Esophagus muscularis mucosa (tissue), 4 donors: ENCODE data around the gene PEAR1. TPM values are rescaled to one million over a fixed set of nuclear protein-coding genes. Genes with fewer than 3 reads are reported as not detected.

ENCODE experiments used
- DNase-seq: peaks from one replicate; pipeline ENCODE4 v3.0.0-alpha.2; 2017; ENCODE audit errors: extremely low spot score
- H3K27ac ChIP-seq, 4 donors: fragments of 200-600 bp; sonication (generic); replicated peaks in 1 of 4; 1 replicate in 3 of 4; 2 replicates in 1 of 4; pipeline ENCODE4 v1.5.1; 2016 to 2019; ENCODE audit warnings: mild to moderate bottlenecking in 1 of 4
- H3K27me3 ChIP-seq, 4 donors: fragments of 200-600 bp; sonication (generic); one replicate each; pipeline versions ENCODE4 v1.5.1 to v1.6.0; 2016 to 2019
- H3K36me3 ChIP-seq, 4 donors: fragments of 200-600 bp; sonication (generic); one replicate each; pipeline ENCODE4 v1.5.1; 2016 to 2019
- H3K4me1 ChIP-seq, 4 donors: fragments of 200-600 bp; sonication (generic); one replicate each; pipeline ENCODE4 v1.5.1; 2016 to 2019
- H3K4me3 ChIP-seq, 4 donors: fragments of 200-600 bp; sonication (generic); 1 replicate in 2 of 4; 2 replicates in 2 of 4; pipeline ENCODE4 v1.5.1; 2016 to 2019; ENCODE audit warnings: mild to moderate bottlenecking in 4 of 4, moderate library complexity in 1 of 4
- H3K9me3 ChIP-seq, 4 donors: fragments of 200-600 bp; sonication (generic); 1 replicate in 3 of 4; 2 replicates in 1 of 4; pipeline ENCODE4 v1.5.1; 2016 to 2019
- CTCF ChIP-seq, 3 experiments: fragments of 200-600 bp in 2 of 3; fragments of 450-650 bp in 1 of 3; sonication (generic) in 2 of 3; IDR thresholded peaks; one replicate each; pipeline ENCODE4 v1.5.1; 2017 to 2019; ENCODE audit warnings: antibody characterized with exemption in 3 of 3, mild to moderate bottlenecking in 2 of 3, moderate library complexity in 1 of 3
- EP300 ChIP-seq: sonication (generic); formaldehyde crosslinking; IDR thresholded peaks from one replicate; pipeline ENCODE4 v1.6.1; 2017; ENCODE audit warnings: antibody characterized with exemption
- POLR2A ChIP-seq: fragments of 450-650 bp; IDR thresholded peaks from one replicate; pipeline ENCODE4 v1.6.1; 2017; ENCODE audit warnings: antibody characterized with exemption, moderate library complexity, mild to moderate bottlenecking, low read depth
- POLR2AphosphoS5 ChIP-seq, 2 donors: sonication (generic); formaldehyde crosslinking; IDR thresholded peaks; one replicate each; pipeline ENCODE4 v1.6.1; 2017; ENCODE audit warnings: antibody characterized with exemption in 2 of 2
- WGBS: methylation state at CpG from one replicate; pipeline ENCODE4 v1.1.5; 2018; 5-methylcytosine and 5-hydroxymethylcytosine counted together
- intact Hi-C: fragments of 100-400 bp; cut with DNase I; formaldehyde crosslinking; loops from one replicate; pipeline ENCODE4 v1.15.1; 2023
- total RNA-seq, 4 donors: library from RNA; depleted of rRNA; stranded (reverse); fragments of >200 nt; gene quantifications; one replicate each; pipeline versions ENCODE4 v1.1.0 to v1.2.1, GENCODE V29; 2016

The PEAR1 gene
- total RNA-seq, 4 donors from 2014 or later, result 6.1 to 13.6 (median 10.9) TPM

- H3K27ac ChIP-seq, result no peak overlapping the region
- 66% methylated on average over 3 of the region's 3 CpGs for WGBS
- no peaks in the 10 kb centered on the region for H3K27me3 ChIP-seq
- intact Hi-C loops, result no loop called here
- H3K9me3 ChIP-seq, result no peaks in the 10 kb centered on the region
- H3K36me3 ChIP-seq, result peaks cover 67 to 99% (median 91%) of the 10 kb centered on the region in 4 donors
- H3K4me1 ChIP-seq, result no peaks in the 10 kb centered on the region
- H3K4me3 ChIP-seq, result no peak overlapping the region
- no peak for DNase-seq
- TF ChIP-seq POLR2A (no peak), POLR2AphosphoS5 (IDR thresholded peaks at IDR 0.05) (no peak), EP300 (no peak), CTCF (IDR thresholded peaks at IDR 0.05) (no peak)
These were observed 64.1 kb downstream of the PEAR1 start for GRCh38 chr1:156957634-156958033.

GRCh38 chr1:156958247-156958714 lies 64.8 kb downstream of the PEAR1 start:
- H3K36me3 ChIP-seq, result peaks cover 72 to 99% (median 91%) of the 10 kb centered on the region in 4 donors
- H3K4me3 ChIP-seq, result no peak overlapping the region
- no peaks in the 10 kb centered on the region for H3K9me3 ChIP-seq
- DNase-seq, result no peak
- no peaks in the 10 kb centered on the region for H3K27me3 ChIP-seq
- intact Hi-C loops, result no loop called here
- WGBS, result 78% methylated on average over 2 of the region's 2 CpGs
- no peaks in the 10 kb centered on the region for H3K4me1 ChIP-seq
- H3K27ac ChIP-seq, result no peak overlapping the region
- TF ChIP-seq EP300 (no peak), POLR2A (no peak), POLR2AphosphoS5 (IDR thresholded peaks at IDR 0.05) (no peak), CTCF (IDR thresholded peaks at IDR 0.05) (no peak)

- intact Hi-C loops, result no loop called here
- H3K27ac ChIP-seq, result no peak overlapping the region
- no peaks in the 10 kb centered on the region for H3K27me3 ChIP-seq
- no peaks in the 10 kb centered on the region for H3K9me3 ChIP-seq
- no peaks in the 10 kb centered on the region for H3K4me1 ChIP-seq
- 55% methylated on average over 2 of the region's 2 CpGs for WGBS
- no peak for DNase-seq
- TF ChIP-seq POLR2AphosphoS5 (IDR thresholded peaks at IDR 0.05) (no peak), EP300 (no peak), POLR2A (no peak), CTCF (IDR thresholded peaks at IDR 0.05) (no peak)
- peaks cover 72 to 100% (median 91%) of the 10 kb centered on the region in 4 donors for H3K36me3 ChIP-seq
- H3K4me3 ChIP-seq, result no peak overlapping the region
These were observed 65.9 kb downstream of the PEAR1 start for GRCh38 chr1:156959414-156959813.

GRCh38 chr1:156959925-156960324 lies 66.4 kb downstream of the PEAR1 start:
- H3K9me3 ChIP-seq, result no peaks in the 10 kb centered on the region
- H3K36me3 ChIP-seq, result peaks cover 70 to 100% (median 93%) of the 10 kb centered on the region in 4 donors
- TF ChIP-seq POLR2A (no peak), POLR2AphosphoS5 (IDR thresholded peaks at IDR 0.05) (no peak), CTCF (IDR thresholded peaks at IDR 0.05) (no peak), EP300 (no peak)
- no peak overlapping the region for H3K4me3 ChIP-seq
- H3K4me1 ChIP-seq, result no peaks in the 10 kb centered on the region
- WGBS, result 93% methylated on average over 6 of the region's 6 CpGs
- no peaks in the 10 kb centered on the region for H3K27me3 ChIP-seq
- intact Hi-C loops, result no loop called here
- DNase-seq, result no peak
- no peak overlapping the region for H3K27ac ChIP-seq

GRCh38 chr1:156961709-156962108 lies 68.2 kb downstream of the PEAR1 start:
- Histone ChIP-seq H3K9me3 (no peaks in the 10 kb centered on the region), H3K27me3 (no peaks in the 10 kb centered on the region), H3K4me1 (no peaks in the 10 kb centered on the region), H3K4me3 (no peak overlapping the region), H3K36me3 (peaks cover 52 to 100% (median 89%) of the 10 kb centered on the region in 4 donors), H3K27ac (no peak overlapping the region)
- 66% methylated on average over 4 of the region's 4 CpGs for WGBS
- TF ChIP-seq POLR2AphosphoS5 (IDR thresholded peaks at IDR 0.05) (no peak), POLR2A (no peak), EP300 (no peak), CTCF (IDR thresholded peaks at IDR 0.05) (no peak)
- DNase-seq, result no peak
- intact Hi-C loops, result no loop called here
